HG03442 (cell line): ENCODE measurements around the gene CMBL.
"Not testable (repeated sequence)": the region's sequence is repeated elsewhere in the genome, so short reads cannot be mapped to it uniquely, and the experiment has no call there.

Experiments used
- ATAC-seq: cut with Tn5 transposase; IDR thresholded peaks from one replicate; pipeline ENCODE4 v1.9.1; 2021; ENCODE audit warnings: mild to moderate bottlenecking, moderate library complexity; ENCODE audit not compliant: unreplicated experiment

Gene CMBL

GRCh38 chr5:10286862-10287227 lies 20.9 kb downstream of the CMBL start:
- ATAC-seq: no peak

DNA sequence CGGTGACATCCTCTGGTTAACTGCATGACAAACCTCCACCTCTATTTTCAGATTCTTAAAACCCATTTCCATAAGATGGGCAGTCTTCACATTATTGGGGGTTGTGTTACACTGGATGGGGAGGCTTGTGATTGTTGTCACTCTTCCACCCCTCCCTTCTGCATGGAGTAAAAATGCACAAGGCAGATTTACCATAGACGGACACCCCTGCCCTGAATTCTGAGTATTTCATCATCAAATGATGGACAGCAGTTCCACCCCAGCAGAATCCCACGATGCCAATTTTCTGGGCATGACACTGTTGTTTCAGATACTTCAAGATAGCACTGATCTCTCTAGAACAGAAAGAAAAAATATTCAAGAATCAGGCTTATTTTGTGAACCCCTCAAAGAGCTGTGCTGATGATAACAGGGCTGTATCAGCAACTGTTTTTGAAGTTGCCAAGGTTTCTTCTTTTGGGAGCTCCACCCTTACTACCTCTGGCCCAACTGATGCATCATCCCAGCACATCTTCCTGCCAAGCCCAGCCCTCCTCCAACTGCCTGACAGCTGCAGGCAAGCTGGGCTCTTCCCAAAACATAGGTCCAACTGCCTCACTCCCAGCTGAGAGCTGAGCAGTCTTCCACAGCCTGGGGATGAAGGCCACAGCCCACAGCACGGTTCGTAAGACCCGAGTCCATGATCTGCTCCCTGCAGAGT lies 21.4 kb downstream of the CMBL start:
- no peak for ATAC-seq

- not testable (repeated sequence) for ATAC-seq
Measured at GRCh38 chr5:10285362-10285761, 22.3 kb downstream of the CMBL start.

DNA sequence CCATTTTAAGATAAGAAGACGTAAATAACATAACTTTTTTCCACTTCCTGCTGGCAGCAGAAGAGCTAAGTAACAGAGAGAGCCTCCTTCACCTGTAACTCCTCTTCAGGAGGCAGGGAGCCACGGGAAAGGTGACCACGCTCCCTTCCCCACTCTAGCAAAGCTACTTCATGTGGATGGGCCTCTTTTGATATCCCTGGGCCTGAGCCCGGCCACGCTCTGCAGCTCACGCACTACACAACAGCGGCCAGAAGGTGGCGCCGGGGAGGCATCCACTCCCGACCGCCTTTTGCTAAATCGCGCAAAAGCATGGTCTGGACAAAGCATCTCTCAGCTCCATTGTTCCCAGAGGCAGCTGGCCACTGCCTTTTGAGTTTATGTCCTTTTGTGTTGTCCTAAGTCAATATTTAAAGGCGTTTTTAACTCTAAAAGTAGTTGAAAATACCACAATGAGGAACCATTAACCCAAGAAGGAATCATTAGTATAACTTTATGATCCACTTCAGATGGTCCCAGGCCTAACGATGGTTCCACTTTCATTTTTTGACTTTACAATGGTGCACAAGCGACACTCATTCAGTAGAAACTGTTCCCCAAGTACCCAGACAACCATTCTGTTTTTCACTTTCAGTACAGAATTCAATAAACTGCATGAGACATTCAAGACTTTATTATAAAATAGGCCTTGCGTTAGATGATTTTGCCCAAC lies 23.6 kb downstream of the CMBL start:
- peak; percentile 95 for ATAC-seq

GRCh38 chr5:10279925-10280720 lies 27.6 kb downstream of the CMBL start:
- ATAC-seq: no peak

DNA sequence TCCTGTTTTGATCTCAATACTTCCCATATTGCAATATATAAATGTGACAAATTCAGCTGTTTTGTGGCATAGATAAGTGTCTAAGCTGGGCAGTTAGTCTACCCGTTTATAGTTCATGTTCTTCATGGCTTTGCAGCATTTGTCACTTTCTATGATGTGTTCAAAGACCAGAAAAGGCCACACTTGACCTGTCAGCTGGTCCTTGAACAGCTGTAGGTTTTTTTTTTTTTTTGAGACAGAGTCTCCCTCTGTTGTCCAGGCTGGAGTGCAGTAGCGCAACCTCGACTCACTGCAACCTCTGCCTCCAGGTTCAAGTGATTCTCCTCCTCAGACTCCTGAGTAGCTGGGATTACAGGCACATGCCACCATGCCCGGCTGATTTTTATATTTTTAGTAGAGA lies 28.4 kb downstream of the CMBL start:
- no peak for ATAC-seq

DNA sequence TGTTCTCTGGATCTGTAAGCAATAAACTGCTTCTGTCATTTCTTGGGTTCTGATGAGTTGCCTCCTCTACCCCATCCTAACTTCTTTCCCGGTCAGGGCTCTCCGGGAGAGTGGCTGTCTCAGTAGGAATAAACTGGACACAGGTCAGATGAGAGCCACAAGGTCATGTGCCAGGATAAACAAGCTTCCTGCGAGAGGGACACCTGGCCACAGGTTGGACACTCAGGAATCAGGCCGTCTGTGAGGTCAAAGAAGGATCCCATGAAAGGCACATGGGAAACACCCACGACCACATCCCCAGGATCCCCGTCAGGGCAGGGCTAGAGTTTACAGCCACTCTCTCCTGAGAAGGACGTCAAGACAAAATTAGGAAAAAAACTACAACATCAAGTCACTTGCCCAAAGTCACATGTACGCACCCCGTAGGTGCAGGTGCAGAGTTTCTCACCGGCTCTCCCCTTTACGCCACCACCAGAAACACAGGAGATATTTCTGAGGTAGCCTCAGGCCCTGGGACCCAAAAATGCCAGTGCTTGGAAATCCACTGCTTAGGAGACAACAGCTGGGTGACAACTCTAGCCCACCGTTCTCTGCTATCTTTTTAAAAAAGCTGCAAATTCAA lies 28.9 kb downstream of the CMBL start:
- ATAC-seq: no peak

DNA sequence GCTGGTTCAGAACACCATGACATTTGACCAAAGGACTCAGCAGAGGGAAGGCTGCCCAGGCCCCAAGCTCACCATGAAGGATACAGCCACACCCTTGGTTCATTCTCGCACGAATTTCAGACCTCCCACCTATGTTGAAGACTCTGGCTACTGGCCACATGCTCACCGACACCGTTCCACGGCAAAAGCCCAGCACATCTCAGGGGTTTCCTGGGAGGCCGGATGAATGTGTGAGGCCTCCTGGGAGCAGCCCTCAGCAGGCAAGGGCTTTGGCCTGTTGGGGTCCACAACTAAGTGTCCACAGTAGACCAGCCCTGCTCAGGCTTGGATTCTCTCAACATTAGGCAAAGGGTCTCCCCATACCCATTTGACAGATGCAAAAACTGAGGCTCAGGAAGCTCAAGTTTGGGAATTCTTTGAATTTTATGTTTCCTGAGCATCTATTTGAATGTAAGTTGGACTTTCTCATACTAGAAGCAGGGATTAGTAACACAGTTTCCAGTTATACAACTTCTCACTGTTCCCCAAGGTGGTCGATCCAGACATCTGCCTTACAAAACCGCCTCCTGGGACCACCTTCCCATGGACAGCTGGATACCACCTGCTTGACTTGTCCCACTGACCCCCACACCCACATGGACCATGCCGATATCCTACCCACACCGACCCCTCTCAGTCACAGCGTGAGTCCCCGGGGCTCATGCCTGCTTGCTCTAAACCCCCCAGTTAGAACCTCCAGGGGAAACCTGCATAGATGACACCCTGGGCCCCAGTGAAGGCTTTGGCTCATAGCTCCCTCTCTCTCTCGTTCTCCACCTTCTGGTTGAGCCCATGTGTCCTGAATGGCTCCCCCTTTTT lies 29.7 kb downstream of the CMBL start:
- no peak for ATAC-seq

DNA sequence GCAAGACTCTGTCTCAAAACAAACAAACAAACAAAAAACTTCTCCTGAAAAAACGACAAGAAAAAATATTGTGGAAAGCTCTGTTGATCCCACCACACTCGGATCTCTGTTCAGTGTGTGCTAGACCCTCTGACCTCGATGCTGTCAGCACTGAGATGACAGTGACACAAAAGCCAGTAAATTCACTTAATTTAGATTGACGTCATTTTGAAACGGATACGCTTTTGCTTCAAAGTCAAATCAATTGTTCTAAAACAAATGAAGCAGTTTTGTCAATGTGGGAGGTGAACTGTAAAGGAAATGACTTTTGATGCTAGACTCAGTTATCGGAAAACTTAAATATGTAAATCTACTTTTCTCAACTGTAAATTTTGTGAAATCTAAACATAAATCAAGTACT lies 31.0 kb downstream of the CMBL start:
- ATAC-seq: no peak

DNA sequence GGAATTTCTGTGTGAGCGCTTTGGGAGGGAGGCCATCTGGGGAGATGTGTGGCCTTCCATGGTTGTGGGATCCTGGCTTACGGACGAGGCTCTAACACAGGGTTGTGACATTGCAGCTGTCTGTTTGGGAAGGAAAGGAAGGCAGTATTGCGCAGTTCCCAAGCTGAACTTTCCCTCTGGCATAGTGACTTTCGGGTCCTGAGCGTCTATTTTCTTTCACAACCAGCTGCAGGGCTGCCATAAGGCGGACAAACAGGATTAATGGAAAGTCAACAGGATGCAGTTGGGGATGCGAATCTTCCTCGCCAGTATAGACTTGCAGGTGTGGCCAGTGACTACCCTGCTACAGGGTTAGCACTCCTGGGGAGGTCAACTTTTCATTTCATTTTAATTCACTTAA lies 31.7 kb downstream of the CMBL start:
- ATAC-seq: no peak

DNA sequence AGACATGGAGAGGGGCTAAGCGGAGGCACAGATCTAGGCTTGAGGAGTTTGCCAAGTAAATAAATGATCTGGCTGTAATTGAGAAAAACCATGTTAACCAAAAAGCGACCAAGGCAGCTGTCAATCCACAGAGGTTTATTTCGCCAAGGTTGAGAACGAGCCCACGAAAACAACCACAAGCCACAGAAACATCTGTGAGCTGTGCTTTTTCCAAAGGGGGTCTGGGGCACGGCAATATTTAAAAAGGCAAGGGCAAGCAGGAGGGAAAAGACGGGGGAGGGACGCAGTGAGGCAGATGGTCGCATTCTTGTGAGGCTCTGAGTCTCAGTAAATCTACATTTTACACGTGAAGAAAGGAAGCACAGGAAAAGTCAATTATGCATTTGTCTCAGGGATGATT lies 32.2 kb downstream of the CMBL start:
- ATAC-seq: no peak

- not testable (repeated sequence) for ATAC-seq
Measured at GRCh38 chr5:10272875-10273209, 34.9 kb downstream of the CMBL start.

- no peak for ATAC-seq
Measured at GRCh38 chr5:10272053-10272874, 35.4 kb downstream of the CMBL start.

GRCh38 chr5:10268100-10268499 lies 39.6 kb downstream of the CMBL start:
- no peak for ATAC-seq

DNA sequence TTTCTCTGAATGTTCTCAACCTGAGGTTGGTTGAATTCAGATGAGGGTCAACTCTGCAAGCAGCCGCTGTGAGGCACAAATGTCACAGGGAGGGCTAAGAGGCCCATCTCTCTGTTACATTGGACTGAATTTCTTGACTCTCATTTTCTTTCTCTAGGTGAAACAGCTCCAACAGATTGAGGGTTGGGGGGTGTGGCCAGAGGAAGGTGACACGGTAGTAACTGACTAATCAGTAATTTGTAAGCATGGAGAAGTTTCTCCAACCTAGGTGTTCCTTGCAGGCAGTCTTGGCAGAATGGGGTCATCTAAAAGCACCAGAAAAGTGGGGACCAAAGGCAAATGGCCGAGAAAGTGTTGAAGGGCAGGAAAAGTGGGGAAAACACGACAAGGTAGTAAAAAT lies 40.9 kb downstream of the CMBL start:
- ATAC-seq: no peak

DNA sequence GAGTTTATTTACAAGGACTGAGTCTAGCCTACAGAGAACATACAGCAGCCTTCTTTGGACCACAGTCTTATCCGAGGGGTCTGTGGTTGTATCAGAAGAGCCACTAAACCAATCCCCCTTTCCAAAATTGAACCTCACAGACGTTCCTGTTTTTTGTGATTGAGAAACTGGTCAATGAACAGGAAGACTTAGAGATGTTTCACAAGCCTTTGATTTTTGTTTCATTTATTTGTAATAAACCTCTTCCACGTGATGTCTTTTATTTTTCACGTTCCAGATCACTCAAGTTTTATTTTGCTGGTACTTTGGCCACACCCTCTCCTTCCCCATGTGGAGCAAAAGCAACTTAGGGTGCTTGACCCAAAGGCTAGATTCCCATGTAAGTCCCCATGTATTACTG lies 41.6 kb downstream of the CMBL start:
- ATAC-seq: no peak

DNA sequence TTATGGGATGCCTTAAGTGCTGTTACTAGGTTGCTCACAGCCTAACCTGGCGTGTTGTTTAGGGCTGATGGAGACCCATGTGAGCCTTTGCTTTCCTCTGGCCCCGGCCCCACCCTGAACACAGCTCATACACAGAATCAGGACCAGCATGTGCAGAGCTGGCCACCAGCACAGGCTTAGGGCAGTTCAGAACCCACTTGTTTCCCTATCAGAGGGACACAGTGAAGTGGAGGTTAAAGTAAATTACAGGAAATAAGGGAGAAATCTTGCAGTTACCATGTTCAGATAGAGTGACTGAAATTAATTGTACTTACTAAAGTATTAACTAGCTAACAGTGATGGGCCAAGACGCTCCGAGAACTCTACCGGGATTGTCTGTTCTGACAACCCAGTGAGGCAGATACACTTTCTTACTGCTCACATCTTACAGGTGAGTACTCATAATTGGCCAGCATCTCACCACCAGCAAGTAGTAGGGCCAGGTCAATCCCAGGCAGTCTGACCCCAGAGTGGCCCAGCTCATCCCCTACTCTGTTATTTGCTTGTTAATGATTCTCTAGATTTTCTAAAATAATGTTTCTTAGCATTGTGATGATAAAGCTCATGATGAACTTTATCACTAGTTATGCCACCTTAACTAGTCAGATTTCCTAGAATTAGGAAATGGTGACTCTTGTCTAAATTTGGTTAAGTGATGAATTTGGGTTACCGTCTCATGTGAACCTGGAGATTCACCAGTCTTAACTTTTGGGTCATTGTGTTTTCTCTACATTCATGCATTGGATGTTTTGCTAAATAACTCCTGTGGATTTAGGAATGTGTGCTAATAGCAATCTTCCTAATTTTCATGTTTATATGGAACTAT lies 42.2 kb downstream of the CMBL start:
- no peak for ATAC-seq

- no peak for ATAC-seq
Measured at GRCh38 chr5:10264604-10265003, 43.1 kb downstream of the CMBL start.

- no peak for ATAC-seq
Measured at GRCh38 chr5:10262995-10263394, 44.7 kb downstream of the CMBL start.
